ENCODE data around the gene LMBR1L.
A peak's percentile ranks its signal among the peaks of the same experiment; 100 is the strongest.
"Not testable (repeated sequence)": the region's sequence is repeated elsewhere in the genome, so short reads cannot be mapped to it uniquely, and the experiment has no call there.

LMBR1L gene, protein sequence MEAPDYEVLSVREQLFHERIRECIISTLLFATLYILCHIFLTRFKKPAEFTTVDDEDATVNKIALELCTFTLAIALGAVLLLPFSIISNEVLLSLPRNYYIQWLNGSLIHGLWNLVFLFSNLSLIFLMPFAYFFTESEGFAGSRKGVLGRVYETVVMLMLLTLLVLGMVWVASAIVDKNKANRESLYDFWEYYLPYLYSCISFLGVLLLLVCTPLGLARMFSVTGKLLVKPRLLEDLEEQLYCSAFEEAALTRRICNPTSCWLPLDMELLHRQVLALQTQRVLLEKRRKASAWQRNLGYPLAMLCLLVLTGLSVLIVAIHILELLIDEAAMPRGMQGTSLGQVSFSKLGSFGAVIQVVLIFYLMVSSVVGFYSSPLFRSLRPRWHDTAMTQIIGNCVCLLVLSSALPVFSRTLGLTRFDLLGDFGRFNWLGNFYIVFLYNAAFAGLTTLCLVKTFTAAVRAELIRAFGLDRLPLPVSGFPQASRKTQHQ

DNA sequence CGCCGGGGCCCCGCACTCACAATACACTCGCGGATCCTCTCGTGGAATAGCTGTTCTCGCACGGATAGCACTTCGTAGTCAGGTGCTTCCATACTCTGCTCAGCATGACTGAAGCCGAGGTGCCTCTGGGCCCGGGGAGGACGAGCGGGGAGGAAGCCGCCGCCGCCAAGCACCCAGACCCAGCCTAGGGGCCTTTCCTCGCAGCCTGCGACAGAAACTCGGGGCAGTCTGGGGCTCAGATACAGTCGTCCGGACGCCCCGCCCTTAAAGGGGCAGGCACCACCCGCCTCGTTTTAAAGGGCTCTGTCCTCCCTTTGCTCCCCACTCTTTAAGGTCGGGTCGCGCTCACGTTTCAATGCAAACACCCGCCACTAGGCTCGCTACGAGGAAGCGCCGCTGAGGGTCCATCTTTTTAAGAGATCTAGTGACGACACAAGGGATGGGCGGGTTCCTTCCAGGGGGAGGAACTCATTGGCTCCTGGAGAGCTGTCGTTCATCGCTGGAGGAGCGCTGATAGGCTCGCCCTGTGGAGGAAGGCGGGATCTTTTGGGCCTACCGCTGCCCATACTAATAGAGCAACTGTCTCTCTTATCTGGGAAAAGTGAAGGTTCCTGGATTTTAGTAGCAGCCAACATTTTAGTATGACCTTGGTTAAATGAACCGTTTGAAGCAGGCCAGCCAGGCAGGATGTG lies at the start of gene LMBR1L:
TSS of gene LMBR1L (minus strand) at position 384 of the 692 bp plus-strand sequence. CDS start at position 92, 292 bp downstream.
- H3K4me1 ChIP-seq (ENCODE audit: control insufficient read depth, insufficient read depth, low read length): peaks cover 10% of the 10 kb centered on the region
- no peaks in the 10 kb centered on the region for H3K27me3 ChIP-seq (ENCODE audit: control insufficient read depth, insufficient read depth, low read length)
- H3K27ac ChIP-seq (ENCODE audit: low read depth, low read length): peak within 1 kb of the TSS; percentile 100
- H3K36me3 ChIP-seq (ENCODE audit: control insufficient read depth, insufficient read depth, low read length): peaks cover 12% of the 10 kb centered on the region
- peak within 1 kb of the TSS; percentile 93 for H3K9ac ChIP-seq (ENCODE audit: low read length)
- peak within 1 kb of the TSS; percentile 98 for H3K4me3 ChIP-seq (ENCODE audit: low read length)

DNA sequence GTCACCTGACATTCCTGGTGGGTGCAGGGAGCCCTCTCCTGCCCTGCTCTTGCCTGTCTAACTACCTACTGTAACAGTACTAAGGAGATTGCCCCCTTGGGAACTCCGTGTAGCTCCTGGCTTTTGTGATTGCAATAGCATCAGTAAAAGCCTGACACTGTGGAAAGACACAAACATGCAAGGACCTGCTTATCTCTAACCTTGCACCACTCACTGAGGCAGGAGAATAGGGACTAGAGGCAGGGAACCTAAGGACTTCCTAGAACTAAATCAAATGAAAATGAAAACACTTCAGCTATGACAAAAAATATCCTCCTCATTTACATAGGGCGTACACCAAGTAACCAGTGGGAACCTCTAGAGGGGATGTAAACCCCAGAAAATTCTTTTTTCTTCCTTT lies 49.8 kb upstream of the LMBR1L start:
- Histone ChIP-seq H3K27ac (ENCODE audit: low read depth, low read length) (no peak overlapping the region), H3K4me1 (ENCODE audit: control insufficient read depth, insufficient read depth, low read length) (no peaks in the 10 kb centered on the region), H3K4me3 (ENCODE audit: low read length) (no peak overlapping the region)

DNA sequence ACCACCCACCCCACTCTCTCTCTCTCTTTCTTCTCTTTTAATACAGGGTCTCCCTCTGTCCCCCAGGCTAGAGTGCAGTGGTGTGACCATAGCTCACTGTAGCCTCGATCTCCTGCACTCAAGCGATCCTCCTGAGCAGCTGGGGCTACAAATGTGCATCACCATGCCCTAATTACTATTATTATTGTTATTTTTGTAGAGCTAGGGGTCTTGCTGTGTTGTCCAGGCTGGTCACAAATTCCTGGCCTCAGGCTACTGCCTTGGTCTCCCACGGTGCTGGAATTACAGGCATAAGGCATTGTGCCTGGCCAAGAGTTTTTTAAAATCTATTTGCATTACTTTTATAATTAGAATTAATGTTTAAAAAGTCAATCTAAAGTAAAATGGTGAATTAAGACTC lies 43.6 kb upstream of the LMBR1L start:
- H3K4me3 ChIP-seq (ENCODE audit: low read length): no peak overlapping the region
- no peaks in the 10 kb centered on the region for H3K4me1 ChIP-seq (ENCODE audit: control insufficient read depth, insufficient read depth, low read length)
- no peak overlapping the region for H3K9ac ChIP-seq (ENCODE audit: low read length)
- H3K27me3 ChIP-seq (ENCODE audit: control insufficient read depth, insufficient read depth, low read length): no peaks in the 10 kb centered on the region
- H3K27ac ChIP-seq (ENCODE audit: low read depth, low read length): no peak overlapping the region
- H3K36me3 ChIP-seq (ENCODE audit: control insufficient read depth, insufficient read depth, low read length): no peaks in the 10 kb centered on the region

More for the DNA sequence above, 49.8 kb upstream of the LMBR1L start:
- Histone ChIP-seq H3K36me3 (ENCODE audit: control insufficient read depth, insufficient read depth, low read length) (no peaks in the 10 kb centered on the region), H3K27me3 (ENCODE audit: control insufficient read depth, insufficient read depth, low read length) (no peaks in the 10 kb centered on the region), H3K9ac (ENCODE audit: low read length) (no peak overlapping the region)

DNA sequence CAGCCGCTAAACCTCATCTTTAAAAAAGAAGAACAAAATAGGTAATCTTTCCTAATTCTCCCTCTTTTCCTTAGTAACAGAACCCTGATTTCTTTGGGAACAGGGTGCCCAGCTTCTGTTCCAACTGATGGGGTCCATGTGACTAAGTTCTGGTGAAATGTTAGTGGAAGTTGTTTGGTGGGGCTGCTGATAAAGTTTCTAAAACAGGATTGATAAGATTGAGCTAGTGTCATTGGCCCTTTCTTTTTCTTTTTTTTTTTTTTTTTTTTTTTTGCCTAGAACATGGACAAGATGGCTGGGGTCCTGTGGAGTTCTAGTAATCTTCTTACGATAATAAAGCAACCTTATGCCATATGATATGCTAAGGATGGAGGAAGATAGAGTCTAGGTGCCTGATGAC lies 36.7 kb upstream of the LMBR1L start:
- Histone ChIP-seq H3K36me3 (ENCODE audit: control insufficient read depth, insufficient read depth, low read length) (no peaks in the 10 kb centered on the region), H3K27me3 (ENCODE audit: control insufficient read depth, insufficient read depth, low read length) (no peaks in the 10 kb centered on the region), H3K4me1 (ENCODE audit: control insufficient read depth, insufficient read depth, low read length) (no peaks in the 10 kb centered on the region), H3K27ac (ENCODE audit: low read depth, low read length) (no peak overlapping the region), H3K9ac (ENCODE audit: low read length) (no peak overlapping the region), H3K4me3 (ENCODE audit: low read length) (no peak overlapping the region)

DNA sequence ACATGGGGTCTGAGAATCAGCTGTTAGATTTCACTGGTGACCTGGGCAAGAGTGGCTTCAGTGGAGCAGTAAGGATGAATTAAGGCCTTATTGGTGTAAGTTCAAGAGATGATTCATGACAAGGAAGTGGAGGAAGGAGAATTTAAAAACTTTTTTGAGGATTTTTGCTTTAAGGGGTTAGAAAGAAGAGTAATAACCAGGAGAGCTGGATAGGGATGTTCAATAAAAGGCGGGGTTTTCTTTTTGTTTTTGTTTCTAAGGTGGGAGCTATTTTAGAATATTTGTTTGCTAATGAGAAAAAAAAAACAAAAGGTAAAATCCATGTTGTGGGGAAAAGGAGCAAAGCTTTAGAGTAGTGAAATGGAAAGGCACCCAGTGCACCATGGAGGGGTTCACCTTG lies 35.8 kb upstream of the LMBR1L start:
- Histone ChIP-seq H3K27me3 (ENCODE audit: control insufficient read depth, insufficient read depth, low read length) (no peaks in the 10 kb centered on the region), H3K4me3 (ENCODE audit: low read length) (no peak overlapping the region), H3K4me1 (ENCODE audit: control insufficient read depth, insufficient read depth, low read length) (no peaks in the 10 kb centered on the region), H3K27ac (ENCODE audit: low read depth, low read length) (no peak overlapping the region), H3K9ac (ENCODE audit: low read length) (no peak overlapping the region), H3K36me3 (ENCODE audit: control insufficient read depth, insufficient read depth, low read length) (no peaks in the 10 kb centered on the region)

DNA sequence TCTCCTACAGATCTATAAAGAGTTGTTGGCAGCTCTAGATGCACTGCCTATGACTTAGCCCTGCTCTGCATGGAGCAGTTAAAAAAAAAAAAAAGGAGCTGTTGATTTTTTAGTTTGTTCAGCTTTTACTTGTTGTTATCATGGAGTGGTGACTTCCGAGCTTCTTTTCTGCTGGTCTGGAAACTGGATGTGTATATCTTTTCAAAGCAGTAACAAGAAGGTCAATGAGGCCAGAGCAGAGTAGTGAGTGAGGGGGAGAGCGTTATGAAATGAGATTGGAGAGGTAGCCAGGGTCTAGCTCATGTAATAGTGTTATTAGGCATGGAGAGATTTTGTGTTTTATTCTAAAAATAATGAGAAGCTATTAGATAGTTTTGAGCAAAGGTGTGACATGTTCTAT lies 33.7 kb upstream of the LMBR1L start:
- H3K9ac ChIP-seq (ENCODE audit: low read length): no peak overlapping the region

DNA sequence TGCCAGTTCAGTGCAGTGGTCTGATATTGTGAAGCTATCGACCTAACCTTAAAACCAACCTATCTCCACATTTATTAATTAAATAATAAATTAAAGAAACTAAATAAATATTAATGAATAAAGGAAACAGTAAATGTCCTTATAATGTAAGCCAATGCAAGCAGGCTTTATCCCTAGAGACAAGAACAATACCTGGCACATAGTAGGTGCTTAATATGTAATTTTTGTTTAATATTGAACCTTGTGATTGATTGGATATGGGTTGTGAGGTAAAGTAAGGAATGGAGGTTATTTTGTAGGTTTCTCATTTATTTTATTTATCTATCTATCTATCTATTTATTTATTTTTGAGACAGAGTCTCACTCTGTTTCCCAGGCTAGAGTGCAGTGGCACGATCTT lies 28.4 kb upstream of the LMBR1L start:
- no peak overlapping the region for H3K27ac ChIP-seq (ENCODE audit: low read depth, low read length)
- no peaks in the 10 kb centered on the region for H3K36me3 ChIP-seq (ENCODE audit: control insufficient read depth, insufficient read depth, low read length)

More for the DNA sequence above, 33.7 kb upstream of the LMBR1L start:
- no peaks in the 10 kb centered on the region for H3K36me3 ChIP-seq (ENCODE audit: control insufficient read depth, insufficient read depth, low read length)
- H3K27me3 ChIP-seq (ENCODE audit: control insufficient read depth, insufficient read depth, low read length): no peaks in the 10 kb centered on the region
- H3K4me3 ChIP-seq (ENCODE audit: low read length): no peak overlapping the region
- H3K27ac ChIP-seq (ENCODE audit: low read depth, low read length): no peak overlapping the region
- H3K4me1 ChIP-seq (ENCODE audit: control insufficient read depth, insufficient read depth, low read length): no peaks in the 10 kb centered on the region

DNA sequence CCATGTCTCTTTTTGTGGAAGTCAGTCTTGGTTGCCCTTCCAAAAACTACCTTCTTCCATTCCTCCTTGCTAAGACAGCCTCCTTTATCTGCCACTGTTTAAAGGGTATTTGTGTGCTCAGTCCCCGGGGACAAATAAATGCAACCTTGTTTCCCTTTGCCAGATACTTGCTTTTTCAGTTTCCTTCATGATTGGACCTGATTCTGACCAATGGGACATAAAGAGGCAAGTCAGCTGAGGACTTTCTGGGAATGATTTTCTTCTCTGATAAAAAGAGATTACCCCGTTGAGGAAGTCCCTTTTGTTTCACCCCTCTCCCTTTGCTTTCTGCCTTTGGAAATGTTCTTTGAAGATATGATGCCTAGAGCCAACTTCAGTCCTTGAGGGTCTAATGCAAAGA lies 27.9 kb upstream of the LMBR1L start:
- H3K27ac ChIP-seq (ENCODE audit: low read depth, low read length): no peak overlapping the region
- no peaks in the 10 kb centered on the region for H3K36me3 ChIP-seq (ENCODE audit: control insufficient read depth, insufficient read depth, low read length)
- H3K4me1 ChIP-seq (ENCODE audit: control insufficient read depth, insufficient read depth, low read length): no peaks in the 10 kb centered on the region
- no peak overlapping the region for H3K9ac ChIP-seq (ENCODE audit: low read length)
- no peaks in the 10 kb centered on the region for H3K27me3 ChIP-seq (ENCODE audit: control insufficient read depth, insufficient read depth, low read length)
- H3K4me3 ChIP-seq (ENCODE audit: low read length): no peak overlapping the region

More for the DNA sequence above, 28.4 kb upstream of the LMBR1L start:
- Histone ChIP-seq H3K4me3 (ENCODE audit: low read length) (no peak overlapping the region), H3K27me3 (ENCODE audit: control insufficient read depth, insufficient read depth, low read length) (no peaks in the 10 kb centered on the region), H3K4me1 (ENCODE audit: control insufficient read depth, insufficient read depth, low read length) (no peaks in the 10 kb centered on the region), H3K9ac (ENCODE audit: low read length) (no peak overlapping the region)

DNA sequence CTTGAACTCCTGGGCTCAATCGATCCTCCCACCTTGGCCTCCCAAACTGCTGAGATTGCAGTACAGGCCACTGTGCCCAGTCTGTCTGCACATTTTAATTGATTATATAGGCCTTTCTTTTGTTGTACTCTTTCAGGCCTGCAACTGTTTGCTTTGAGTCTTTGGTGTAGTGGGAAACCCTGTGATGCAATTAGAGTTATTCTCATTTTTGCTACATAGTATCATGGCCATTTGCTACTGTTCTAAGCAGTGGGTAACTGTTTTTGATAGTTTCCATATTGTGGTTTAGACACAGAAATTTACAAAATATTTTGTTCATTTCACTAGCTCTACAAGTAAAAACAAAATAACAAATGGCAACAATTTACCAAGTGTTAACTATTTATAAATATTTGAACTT lies 26.8 kb upstream of the LMBR1L start:
- H3K4me1 ChIP-seq (ENCODE audit: control insufficient read depth, insufficient read depth, low read length): no peaks in the 10 kb centered on the region
- no peak overlapping the region for H3K4me3 ChIP-seq (ENCODE audit: low read length)
- no peak overlapping the region for H3K27ac ChIP-seq (ENCODE audit: low read depth, low read length)
- no peak overlapping the region for H3K9ac ChIP-seq (ENCODE audit: low read length)
- no peaks in the 10 kb centered on the region for H3K27me3 ChIP-seq (ENCODE audit: control insufficient read depth, insufficient read depth, low read length)
- no peaks in the 10 kb centered on the region for H3K36me3 ChIP-seq (ENCODE audit: control insufficient read depth, insufficient read depth, low read length)

DNA sequence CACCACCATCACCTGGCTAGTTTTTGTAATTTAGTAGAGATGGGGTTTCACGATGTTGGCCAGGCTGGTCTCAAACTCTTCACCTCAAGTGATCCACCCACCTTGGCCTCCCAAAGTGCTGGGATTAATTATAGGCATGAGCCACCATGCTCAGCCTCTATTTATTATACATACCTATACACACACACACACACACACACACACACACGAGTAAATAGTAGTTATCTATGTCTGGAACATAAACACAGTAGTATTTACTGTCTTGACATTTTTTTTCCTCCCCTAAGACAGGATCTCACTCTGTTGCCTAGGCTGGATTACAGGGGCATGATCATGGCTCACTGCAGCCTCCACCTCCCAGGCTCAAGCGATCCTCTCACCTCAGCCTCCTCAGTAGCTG lies 26.4 kb upstream of the LMBR1L start:
- not testable (repeated sequence) for H3K9ac ChIP-seq (ENCODE audit: low read length); H3K27ac ChIP-seq (ENCODE audit: low read depth, low read length); H3K4me3 ChIP-seq (ENCODE audit: low read length); H3K36me3 ChIP-seq (ENCODE audit: control insufficient read depth, insufficient read depth, low read length); H3K4me1 ChIP-seq (ENCODE audit: control insufficient read depth, insufficient read depth, low read length); H3K27me3 ChIP-seq (ENCODE audit: control insufficient read depth, insufficient read depth, low read length)

DNA sequence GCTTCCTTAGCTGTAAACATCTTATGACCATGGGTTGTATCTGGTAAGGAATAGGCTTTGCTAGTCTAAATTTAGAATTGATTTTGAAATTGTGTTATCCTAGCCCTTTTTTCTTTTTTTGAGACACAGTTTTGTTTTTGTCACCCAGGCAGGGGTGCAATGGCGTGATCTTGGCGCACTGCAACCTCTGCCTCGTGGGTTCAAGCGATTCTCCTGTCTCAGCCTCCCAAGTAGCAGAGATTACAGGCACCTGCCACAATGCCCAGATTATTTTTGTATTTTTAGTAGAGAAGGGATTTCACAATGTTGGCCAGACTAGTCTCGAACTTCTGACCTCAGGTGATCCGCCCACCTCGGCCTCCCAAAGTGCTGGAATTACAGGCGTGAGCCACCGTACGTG lies 22.9 kb upstream of the LMBR1L start:
- H3K27ac ChIP-seq (ENCODE audit: low read depth, low read length): no peak overlapping the region
- H3K27me3 ChIP-seq (ENCODE audit: control insufficient read depth, insufficient read depth, low read length): no peaks in the 10 kb centered on the region
- H3K9ac ChIP-seq (ENCODE audit: low read length): no peak overlapping the region
- peaks cover 9% of the 10 kb centered on the region for H3K36me3 ChIP-seq (ENCODE audit: control insufficient read depth, insufficient read depth, low read length)
- H3K4me3 ChIP-seq (ENCODE audit: low read length): no peak overlapping the region
- peaks cover 14% of the 10 kb centered on the region for H3K4me1 ChIP-seq (ENCODE audit: control insufficient read depth, insufficient read depth, low read length)

DNA sequence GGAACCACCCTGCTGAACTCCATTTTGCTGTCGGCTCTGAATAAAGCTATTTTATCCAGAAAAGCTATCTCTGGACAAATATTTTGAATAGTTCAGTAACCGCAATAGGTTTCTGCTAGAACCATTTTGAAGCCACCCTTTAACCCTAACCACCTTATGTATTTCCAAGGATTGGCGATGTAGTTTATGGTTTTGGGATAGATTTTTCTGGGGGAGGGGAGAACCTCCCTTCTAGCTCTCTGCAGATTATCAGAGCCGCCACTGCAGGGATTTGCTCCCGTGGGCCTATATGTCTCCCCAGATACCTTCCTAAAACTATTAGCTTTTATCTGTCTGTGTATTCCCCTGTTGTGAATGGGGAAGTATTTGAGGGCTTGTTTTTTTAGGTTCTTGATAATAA lies 22.4 kb upstream of the LMBR1L start:
- Histone ChIP-seq H3K4me1 (ENCODE audit: control insufficient read depth, insufficient read depth, low read length) (peaks cover 14% of the 10 kb centered on the region), H3K27ac (ENCODE audit: low read depth, low read length) (no peak overlapping the region), H3K9ac (ENCODE audit: low read length) (no peak overlapping the region), H3K27me3 (ENCODE audit: control insufficient read depth, insufficient read depth, low read length) (no peaks in the 10 kb centered on the region), H3K4me3 (ENCODE audit: low read length) (no peak overlapping the region), H3K36me3 (ENCODE audit: control insufficient read depth, insufficient read depth, low read length) (peaks cover 9% of the 10 kb centered on the region)

Measured in rectal smooth muscle tissue (tissue), 1 donor.